Pancreas (tissue), 10 donors: ENCODE measurements around the gene ZNF605. TPM values are rescaled to one million over a fixed set of nuclear protein-coding genes. Genes with fewer than 3 reads are reported as not detected.
"Not testable (repeated sequence)": the region's sequence is repeated elsewhere in the genome, so short reads cannot be mapped to it uniquely, and the experiment has no call there.

Experiments used
- ATAC-seq, 4 donors: fragments of 200-7000 bp; cut with Tn5 transposase; one replicate each; pipeline versions ENCODE4 v1.8.0 to v1.9.1; 2020; ENCODE audit warnings: mild to moderate bottlenecking in 4 of 4, moderate library complexity in 4 of 4
- DNase-seq, 6 donors: peaks; one replicate each; pipeline ENCODE4 v3.0.0-alpha.2; 2020
- FAIRE-seq: peaks from 2 replicates; lab custom pipeline; 2012; peaks lifted over from hg19 to GRCh38; lab: Jason Lieb, UNC
- H3K27ac ChIP-seq, 4 donors: fragments of 200-600 bp; sonication (generic); 1 replicate in 3 of 4; 2 replicates in 1 of 4; pipeline versions ENCODE4 v1.5.0 to v1.8.0; 2020
- H3K27me3 ChIP-seq, 4 donors: fragments of 200-600 bp; one replicate each; pipeline ENCODE4 v1.8.0; 2021
- H3K36me3 ChIP-seq, 3 donors: fragments of 200-600 bp; sonication (generic) in 1 of 3; one replicate each; pipeline versions ENCODE4 v1.5.0 to v1.8.0; 2020 to 2021
- H3K4me1 ChIP-seq, 3 donors: fragments of 200-600 bp; one replicate each; pipeline ENCODE4 v1.8.0; 2021
- H3K4me3 ChIP-seq, 4 donors: fragments of 200-600 bp; sonication (generic) in 2 of 4; one replicate each; pipeline versions ENCODE4 v1.5.0 to v1.8.0; 2020 to 2021
- H3K9me3 ChIP-seq, 4 donors: fragments of 200-600 bp; one replicate each; pipeline ENCODE4 v1.8.0; 2021
- WGBS, 2 donors: extraction: QIAGEN DNeasy Blood & Tissue Kit; methylation state at CpG; one replicate each; pipeline ENCODE4 v1.1.7; 2013; 5-methylcytosine and 5-hydroxymethylcytosine counted together
- intact Hi-C, 3 donors: fragments of 100-400 bp; cut with DNase I; formaldehyde crosslinking; loops; one replicate each; pipeline versions ENCODE4 v1.11.1 to v1.14.2; 2022
- polyA plus RNA-seq, 2 donors: library from polyadenylated mRNA; stranded (reverse); fragments of 200-250 nt; gene quantifications; one replicate each; pipeline ENCODE4 v1.2.3, GENCODE V29; 2013
- total RNA-seq, 6 donors: library from RNA; stranded (reverse); fragmentation: NEBNext Ultra II Directional in 4 of 6; extraction: Animal tissue kit (Norgen Biotek cat#: 25700) in 4 of 6; gene quantifications; one replicate each; pipeline versions ENCODE4 v1.2.1 to v1.2.4, GENCODE V29; 2021 to 2023
- TF ChIP-seq, protein P1 (sequence below), 4 donors: fragments of 200-600 bp; sonication (generic) in 3 of 4; IDR thresholded peaks; one replicate each; pipeline versions ENCODE4 v1.5.0 to v1.8.0; 2021; ENCODE audit warnings: antibody characterized with exemption in 4 of 4
- donor health status: healthy with polysubstance abuse.
- donor health status: DM: no; HTN: no; CAD: no; lungs with moderate emphysema.
- donor health status: DM: no; HTN: no; CAD: no.
- donor health status: control.
- donor health status: control.
- donor health status: Bipolar disorder and iron deficiency.
- donor health status: DM: yes; HTN: yes; CAD: no.
- donor health status: DM: no; HTN: no; CAD: no.
- donor health status: DM: no; HTN: no; CAD: no.
- donor health status: DM: yes; HTN: yes; CAD: no.

Gene ZNF605
- total and polyA plus RNA-seq, 8 donors: 3.3 to 8.6 (median 4.2) TPM

GRCh38 chr12:132941336-132941954 lies 14.7 kb downstream of the ZNF605 start:
- H3K27ac ChIP-seq: no peak overlapping the region
- no peak for FAIRE-seq
- H3K4me1 ChIP-seq: no peaks in the 10 kb centered on the region
- no peak for ATAC-seq
- no peaks in the 10 kb centered on the region for H3K27me3 ChIP-seq
- intact Hi-C loops: no loop called here
- H3K4me3 ChIP-seq: no peak overlapping the region
- peaks cover 0 to 4% (median 0%) of the 10 kb centered on the region in 4 donors for H3K9me3 ChIP-seq
- TF ChIP-seq, protein P1, sequence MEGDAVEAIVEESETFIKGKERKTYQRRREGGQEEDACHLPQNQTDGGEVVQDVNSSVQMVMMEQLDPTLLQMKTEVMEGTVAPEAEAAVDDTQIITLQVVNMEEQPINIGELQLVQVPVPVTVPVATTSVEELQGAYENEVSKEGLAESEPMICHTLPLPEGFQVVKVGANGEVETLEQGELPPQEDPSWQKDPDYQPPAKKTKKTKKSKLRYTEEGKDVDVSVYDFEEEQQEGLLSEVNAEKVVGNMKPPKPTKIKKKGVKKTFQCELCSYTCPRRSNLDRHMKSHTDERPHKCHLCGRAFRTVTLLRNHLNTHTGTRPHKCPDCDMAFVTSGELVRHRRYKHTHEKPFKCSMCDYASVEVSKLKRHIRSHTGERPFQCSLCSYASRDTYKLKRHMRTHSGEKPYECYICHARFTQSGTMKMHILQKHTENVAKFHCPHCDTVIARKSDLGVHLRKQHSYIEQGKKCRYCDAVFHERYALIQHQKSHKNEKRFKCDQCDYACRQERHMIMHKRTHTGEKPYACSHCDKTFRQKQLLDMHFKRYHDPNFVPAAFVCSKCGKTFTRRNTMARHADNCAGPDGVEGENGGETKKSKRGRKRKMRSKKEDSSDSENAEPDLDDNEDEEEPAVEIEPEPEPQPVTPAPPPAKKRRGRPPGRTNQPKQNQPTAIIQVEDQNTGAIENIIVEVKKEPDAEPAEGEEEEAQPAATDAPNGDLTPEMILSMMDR (IDR thresholded peaks at IDR 0.05): no peak
- no peak for DNase-seq
- WGBS, 2 donors: 95 to 98% methylated on average over 34 of the region's 34 CpGs
- peaks cover 15 to 44% (median 26%) of the 10 kb centered on the region in 3 donors for H3K36me3 ChIP-seq

DNA sequence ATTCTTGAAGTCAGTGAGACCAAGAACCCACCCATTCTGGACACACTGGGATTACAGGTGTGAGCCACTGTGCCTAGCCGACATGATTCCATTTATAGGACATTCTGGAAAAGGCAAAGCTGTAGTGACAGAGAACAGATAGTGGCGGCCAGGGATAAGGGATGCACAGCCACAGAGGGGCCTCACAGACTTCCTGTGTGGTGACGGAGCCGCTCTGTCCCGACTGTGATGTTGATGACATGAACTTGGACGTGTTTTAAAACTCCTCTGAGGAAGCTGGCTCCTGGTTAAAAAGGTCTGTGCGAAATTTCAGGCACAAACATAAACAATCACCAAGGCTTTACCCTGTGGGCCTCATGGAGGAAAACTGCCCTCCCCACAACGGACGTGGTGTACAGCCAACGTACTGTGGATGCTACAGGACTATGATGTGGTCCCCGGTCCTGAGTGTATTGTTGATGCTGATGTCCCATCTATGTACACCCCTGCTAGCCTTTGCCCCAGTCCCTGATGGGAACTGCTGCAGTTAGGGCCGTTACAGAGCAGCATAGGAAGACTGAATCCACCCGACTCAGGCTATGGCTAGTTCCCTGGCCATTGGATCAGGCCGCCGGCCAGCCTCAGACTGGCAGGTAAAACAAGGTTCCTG lies 15.9 kb downstream of the ZNF605 start:
- no peak for DNase-seq
- Histone ChIP-seq H3K27me3 (no peaks in the 10 kb centered on the region), H3K4me1 (no peaks in the 10 kb centered on the region), H3K9me3 (peaks cover 0 to 4% (median 0%) of the 10 kb centered on the region in 4 donors), H3K36me3 (peaks cover 15 to 33% (median 26%) of the 10 kb centered on the region in 3 donors), H3K27ac (no peak overlapping the region), H3K4me3 (no peak overlapping the region)
- 98 to 99% methylated on average over 15 of the region's 15 CpGs for WGBS, 2 donors
- TF ChIP-seq, protein P1 (IDR thresholded peaks at IDR 0.05): no peak
- intact Hi-C loops: no loop called here
- ATAC-seq: no peak
- FAIRE-seq: no peak

GRCh38 chr12:132938807-132939206 lies 17.3 kb downstream of the ZNF605 start:
- H3K9me3 ChIP-seq, H3K27me3 ChIP-seq, intact Hi-C loops, H3K4me3 ChIP-seq, H3K4me1 ChIP-seq, H3K27ac ChIP-seq, FAIRE-seq, DNase-seq, ATAC-seq: not testable (repeated sequence)
- peaks cover 5 to 19% (median 16%) of the 10 kb centered on the region in 3 donors for H3K36me3 ChIP-seq
- 92 to 95% methylated on average over 15 to 25 of the region's 25 CpGs for WGBS, 2 donors

- intact Hi-C loops: no loop called here
- DNase-seq (no peak), FAIRE-seq (no peak), ATAC-seq (no peak)
- Histone ChIP-seq H3K9me3 (peaks cover 0 to 4% (median 0%) of the 10 kb centered on the region in 4 donors), H3K27ac (no peak overlapping the region), H3K4me1 (no peaks in the 10 kb centered on the region), H3K36me3 (peaks cover 5 to 10% (median 5%) of the 10 kb centered on the region in 3 donors), H3K27me3 (no peaks in the 10 kb centered on the region), H3K4me3 (no peak overlapping the region)
- 98 to 100% methylated on average over 2 of the region's 2 CpGs for WGBS, 2 donors
- TF ChIP-seq, protein P1 (IDR thresholded peaks at IDR 0.05): no peak
Observed at GRCh38 chr12:132937476-132937875, 18.6 kb downstream of the ZNF605 start.

- H3K36me3 ChIP-seq, intact Hi-C loops, H3K27ac ChIP-seq, H3K4me1 ChIP-seq, DNase-seq, H3K27me3 ChIP-seq, FAIRE-seq, H3K4me3 ChIP-seq, H3K9me3 ChIP-seq, ATAC-seq: not testable (repeated sequence)
- 98 to 99% methylated on average over 8 of the region's 8 CpGs for WGBS, 2 donors
Observed at GRCh38 chr12:132936921-132937320, 19.2 kb downstream of the ZNF605 start.

GRCh38 chr12:132936163-132936562 lies 19.9 kb downstream of the ZNF605 start:
- H3K27ac ChIP-seq: no peak overlapping the region
- TF ChIP-seq, protein P1 (IDR thresholded peaks at IDR 0.05): no peak
- DNase-seq: no peak
- H3K9me3 ChIP-seq: peaks cover 0 to 5% (median 2%) of the 10 kb centered on the region in 4 donors
- H3K36me3 ChIP-seq: peaks cover 0 to 7% (median 2%) of the 10 kb centered on the region in 3 donors
- no peaks in the 10 kb centered on the region for H3K27me3 ChIP-seq
- 91 to 97% methylated on average over 2 of the region's 2 CpGs for WGBS, 2 donors
- intact Hi-C loops: no loop called here
- no peak for ATAC-seq
- no peak for FAIRE-seq
- no peaks in the 10 kb centered on the region for H3K4me1 ChIP-seq
- no peak overlapping the region for H3K4me3 ChIP-seq
